Measurements from ENCODE around the gene FCER2.

The FCER2 gene

DNA sequence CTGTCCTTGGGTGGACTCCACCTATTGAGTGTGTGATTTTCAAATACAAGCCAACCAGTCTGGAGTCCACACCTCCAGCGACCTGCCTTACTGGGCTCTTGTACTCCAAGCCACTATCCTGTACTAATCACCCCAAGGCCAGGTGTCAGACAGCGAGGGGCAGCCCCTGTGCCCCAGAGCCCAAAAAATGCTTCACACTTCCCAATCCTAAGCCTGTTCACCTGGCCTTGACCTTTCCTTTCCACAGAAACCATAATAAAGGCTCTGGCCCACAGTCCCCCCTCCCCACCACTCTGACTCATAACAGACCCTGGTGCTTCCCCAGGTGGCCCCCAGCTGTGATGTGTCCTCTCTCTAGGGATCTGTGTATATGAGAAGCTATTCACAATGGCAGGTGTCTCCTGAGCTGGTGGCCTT lies 41.5 kb upstream of the FCER2 start:
- H3K27ac ChIP-seq (ENCODE audit: low read depth, low read length): no peak overlapping the region
- H3K27me3 ChIP-seq (ENCODE audit: control insufficient read depth in 5 of 5, insufficient read depth in 4 of 5, low read length in 5 of 5): peaks cover 0 to 10% (median 5%) of the 10 kb centered on the region in 5 donors
- no peak overlapping the region for H3K4me3 ChIP-seq (ENCODE audit: low read depth in 1 of 5, low read length in 5 of 5)
- peaks cover 0 to 3% (median 1%) of the 10 kb centered on the region in 5 donors for H3K4me1 ChIP-seq (ENCODE audit: control insufficient read depth in 5 of 5, insufficient read depth in 5 of 5, low read length in 5 of 5)
- H3K36me3 ChIP-seq (ENCODE audit: control insufficient read depth in 5 of 5, insufficient read depth in 5 of 5, low read length in 5 of 5): no peaks in the 10 kb centered on the region
- no peak overlapping the region for H3K9ac ChIP-seq (ENCODE audit: low read length in 5 of 5)
- peaks cover 0 to 4% (median 0%) of the 10 kb centered on the region in 5 donors for H3K9me3 ChIP-seq (ENCODE audit: control insufficient read depth in 5 of 5, low read length in 5 of 5)

GRCh38 chr19:7742991-7743390 lies 41.1 kb upstream of the FCER2 start:
- no peak overlapping the region for H3K4me3 ChIP-seq (ENCODE audit: low read depth in 1 of 5, low read length in 5 of 5)
- H3K36me3 ChIP-seq (ENCODE audit: control insufficient read depth in 5 of 5, insufficient read depth in 5 of 5, low read length in 5 of 5): no peaks in the 10 kb centered on the region
- H3K27me3 ChIP-seq (ENCODE audit: control insufficient read depth in 5 of 5, insufficient read depth in 4 of 5, low read length in 5 of 5): peaks cover 0 to 10% (median 5%) of the 10 kb centered on the region in 5 donors
- no peak overlapping the region for H3K27ac ChIP-seq (ENCODE audit: low read depth, low read length)
- H3K9me3 ChIP-seq (ENCODE audit: control insufficient read depth in 5 of 5, low read length in 5 of 5): peaks cover 0 to under 1% (median 0%) of the 10 kb centered on the region in 5 donors
- H3K9ac ChIP-seq (ENCODE audit: low read length in 5 of 5): no peak overlapping the region
- peaks cover 0 to 3% (median 1%) of the 10 kb centered on the region in 5 donors for H3K4me1 ChIP-seq (ENCODE audit: control insufficient read depth in 5 of 5, insufficient read depth in 5 of 5, low read length in 5 of 5)

DNA sequence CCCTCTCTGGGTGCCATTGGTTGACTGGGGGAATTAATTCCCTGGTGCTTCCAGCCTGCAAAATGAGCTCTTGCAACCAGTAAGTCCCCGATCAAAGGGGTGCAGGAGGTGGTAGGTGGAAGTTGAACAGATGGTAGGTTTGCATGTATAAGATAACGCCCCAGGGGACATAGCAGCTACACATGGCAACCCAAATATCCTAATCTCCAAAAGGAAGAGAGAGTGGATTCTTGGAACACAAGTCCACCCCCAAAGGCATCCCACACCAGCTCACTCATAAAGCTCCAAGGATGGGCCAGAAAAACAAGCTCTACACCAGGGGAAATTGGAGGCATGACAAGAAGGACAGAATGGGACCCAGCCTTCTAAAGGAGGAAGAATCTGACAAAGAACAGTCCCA lies 40.6 kb upstream of the FCER2 start:
- Histone ChIP-seq H3K27me3 (ENCODE audit: control insufficient read depth in 5 of 5, insufficient read depth in 4 of 5, low read length in 5 of 5) (peaks cover 0 to 10% (median 4%) of the 10 kb centered on the region in 5 donors), H3K9me3 (ENCODE audit: control insufficient read depth in 5 of 5, low read length in 5 of 5) (no peaks in the 10 kb centered on the region), H3K27ac (ENCODE audit: low read depth, low read length) (no peak overlapping the region), H3K4me3 (ENCODE audit: low read depth in 1 of 5, low read length in 5 of 5) (no peak overlapping the region), H3K9ac (ENCODE audit: low read length in 5 of 5) (no peak overlapping the region), H3K36me3 (ENCODE audit: control insufficient read depth in 5 of 5, insufficient read depth in 5 of 5, low read length in 5 of 5) (no peaks in the 10 kb centered on the region), H3K4me1 (ENCODE audit: control insufficient read depth in 5 of 5, insufficient read depth in 5 of 5, low read length in 5 of 5) (peaks cover 0 to 3% (median 1%) of the 10 kb centered on the region in 5 donors)

DNA sequence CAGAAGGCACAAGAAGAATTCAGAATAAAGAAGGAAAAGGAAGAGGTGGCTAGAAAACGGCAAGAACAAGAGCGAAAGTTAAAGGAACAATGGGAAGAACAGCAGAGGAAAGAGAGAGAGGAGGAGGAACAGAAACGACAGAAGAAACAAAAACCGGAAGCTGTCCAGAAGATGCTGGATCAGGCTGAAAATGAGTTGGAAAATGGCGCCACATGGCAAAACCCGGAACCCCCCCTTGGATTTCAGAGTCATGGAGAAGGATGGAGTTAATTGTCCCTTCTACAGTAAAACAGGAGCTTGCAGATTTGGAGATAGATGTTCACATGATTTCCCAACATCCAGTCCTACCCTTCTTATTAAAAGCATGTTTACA lies 38.7 kb upstream of the FCER2 start:
- no peak overlapping the region for H3K9ac ChIP-seq (ENCODE audit: low read length in 5 of 5)
- H3K36me3 ChIP-seq (ENCODE audit: control insufficient read depth in 5 of 5, insufficient read depth in 5 of 5, low read length in 5 of 5): no peaks in the 10 kb centered on the region
- H3K27me3 ChIP-seq (ENCODE audit: control insufficient read depth in 5 of 5, insufficient read depth in 4 of 5, low read length in 5 of 5): peaks cover 0 to 5% (median 3%) of the 10 kb centered on the region in 5 donors
- peaks cover 0 to 3% (median 0%) of the 10 kb centered on the region in 5 donors for H3K4me1 ChIP-seq (ENCODE audit: control insufficient read depth in 5 of 5, insufficient read depth in 5 of 5, low read length in 5 of 5)
- H3K27ac ChIP-seq (ENCODE audit: low read depth, low read length): no peak overlapping the region
- no peaks in the 10 kb centered on the region for H3K9me3 ChIP-seq (ENCODE audit: control insufficient read depth in 5 of 5, low read length in 5 of 5)
- no peak overlapping the region for H3K4me3 ChIP-seq (ENCODE audit: low read depth in 1 of 5, low read length in 5 of 5)

DNA sequence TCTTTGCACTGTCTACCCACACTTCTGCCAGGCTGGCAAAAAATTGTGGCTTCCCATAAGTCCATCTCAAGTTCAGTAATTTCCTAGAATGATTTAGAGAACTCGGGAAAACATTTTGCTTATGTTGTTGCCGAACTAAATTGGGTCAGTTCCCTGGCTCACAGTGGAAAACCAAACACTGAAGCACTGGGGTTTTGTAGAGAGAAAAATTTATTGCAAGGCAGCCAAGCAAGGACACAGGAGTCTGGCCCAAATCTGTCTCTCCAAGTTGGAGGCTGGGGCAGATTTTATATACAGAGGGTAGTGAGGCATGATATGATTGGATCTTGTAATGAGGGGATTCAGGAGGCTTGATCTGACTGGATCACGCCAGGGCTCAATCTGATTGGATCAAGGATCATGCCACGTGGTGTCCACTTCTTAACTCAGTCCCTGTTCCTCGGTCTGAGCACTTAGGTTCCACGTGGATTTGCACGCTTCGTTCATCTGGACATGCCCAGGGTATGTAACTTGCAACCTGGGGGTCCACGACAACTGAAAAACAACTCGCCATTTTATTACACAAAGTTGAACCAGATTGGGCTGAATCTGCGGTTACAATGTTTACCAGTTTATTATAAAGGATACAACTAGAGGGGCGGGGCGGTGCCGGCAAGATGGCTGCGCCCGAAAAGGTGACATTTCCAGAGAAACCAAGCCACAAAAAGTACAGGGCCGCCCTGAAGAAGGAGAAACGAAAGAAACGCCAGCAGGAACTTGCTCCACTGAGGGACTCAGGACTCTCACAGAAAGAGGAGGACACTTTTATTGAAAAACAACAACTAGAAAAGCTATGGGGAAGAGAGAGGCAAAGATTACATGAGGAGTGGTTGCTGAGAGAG lies 38.1 kb upstream of the FCER2 start:
- H3K4me1 ChIP-seq (ENCODE audit: control insufficient read depth in 5 of 5, insufficient read depth in 5 of 5, low read length in 5 of 5): peaks cover 0 to 3% (median 0%) of the 10 kb centered on the region in 5 donors
- no peaks in the 10 kb centered on the region for H3K36me3 ChIP-seq (ENCODE audit: control insufficient read depth in 5 of 5, insufficient read depth in 5 of 5, low read length in 5 of 5)
- H3K27ac ChIP-seq (ENCODE audit: low read depth, low read length): no peak overlapping the region
- peaks cover 0 to 5% (median 3%) of the 10 kb centered on the region in 5 donors for H3K27me3 ChIP-seq (ENCODE audit: control insufficient read depth in 5 of 5, insufficient read depth in 4 of 5, low read length in 5 of 5)
- no peak overlapping the region for H3K4me3 ChIP-seq (ENCODE audit: low read depth in 1 of 5, low read length in 5 of 5)
- H3K9me3 ChIP-seq (ENCODE audit: control insufficient read depth in 5 of 5, low read length in 5 of 5): no peaks in the 10 kb centered on the region
- no peak overlapping the region for H3K9ac ChIP-seq (ENCODE audit: low read length in 5 of 5)

GRCh38 chr19:7739211-7739755 lies 37.4 kb upstream of the FCER2 start:
- Histone ChIP-seq H3K4me3 (ENCODE audit: low read depth in 1 of 5, low read length in 5 of 5) (no peak overlapping the region), H3K27me3 (ENCODE audit: control insufficient read depth in 5 of 5, insufficient read depth in 4 of 5, low read length in 5 of 5) (peaks cover 0 to 4% (median 3%) of the 10 kb centered on the region in 5 donors), H3K9ac (ENCODE audit: low read length in 5 of 5) (no peak overlapping the region), H3K36me3 (ENCODE audit: control insufficient read depth in 5 of 5, insufficient read depth in 5 of 5, low read length in 5 of 5) (no peaks in the 10 kb centered on the region), H3K9me3 (ENCODE audit: control insufficient read depth in 5 of 5, low read length in 5 of 5) (no peaks in the 10 kb centered on the region), H3K4me1 (ENCODE audit: control insufficient read depth in 5 of 5, insufficient read depth in 5 of 5, low read length in 5 of 5) (peaks cover 0 to 7% (median 0%) of the 10 kb centered on the region in 5 donors), H3K27ac (ENCODE audit: low read depth, low read length) (no peak overlapping the region)

- Histone ChIP-seq H3K9me3 (ENCODE audit: control insufficient read depth in 5 of 5, low read length in 5 of 5) (no peaks in the 10 kb centered on the region), H3K27ac (ENCODE audit: low read depth, low read length) (no peak overlapping the region), H3K36me3 (ENCODE audit: control insufficient read depth in 5 of 5, insufficient read depth in 5 of 5, low read length in 5 of 5) (no peaks in the 10 kb centered on the region), H3K9ac (ENCODE audit: low read length in 5 of 5) (no peak overlapping the region), H3K4me3 (ENCODE audit: low read depth in 1 of 5, low read length in 5 of 5) (no peak overlapping the region), H3K4me1 (ENCODE audit: control insufficient read depth in 5 of 5, insufficient read depth in 5 of 5, low read length in 5 of 5) (peaks cover 0 to 7% (median 0%) of the 10 kb centered on the region in 5 donors), H3K27me3 (ENCODE audit: control insufficient read depth in 5 of 5, insufficient read depth in 4 of 5, low read length in 5 of 5) (peaks cover 0 to 2% (median 0%) of the 10 kb centered on the region in 5 donors)
These were observed 36.1 kb upstream of the FCER2 start for GRCh38 chr19:7738023-7738422.

DNA sequence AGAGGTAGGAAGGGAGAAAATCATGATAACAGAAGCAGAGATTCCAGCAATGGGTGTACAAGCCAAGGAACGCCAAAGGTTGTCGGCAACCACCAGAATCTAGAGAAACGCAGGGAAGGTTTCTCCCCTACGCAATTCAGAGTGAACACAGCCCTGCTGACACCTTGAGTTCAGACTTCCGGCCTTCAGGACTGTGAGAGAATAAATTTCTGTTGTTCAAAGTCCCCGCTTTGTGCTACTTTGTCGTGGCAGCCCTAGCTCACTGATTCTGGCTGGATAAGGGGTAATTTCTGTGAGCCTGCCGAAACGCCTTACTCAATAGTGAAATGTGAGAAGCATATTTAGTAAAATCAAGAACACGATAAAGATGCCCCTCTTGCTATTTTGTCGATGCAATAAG lies 35.3 kb upstream of the FCER2 start:
- peaks cover 0 to 7% (median 0%) of the 10 kb centered on the region in 5 donors for H3K4me1 ChIP-seq (ENCODE audit: control insufficient read depth in 5 of 5, insufficient read depth in 5 of 5, low read length in 5 of 5)
- H3K27me3 ChIP-seq (ENCODE audit: control insufficient read depth in 5 of 5, insufficient read depth in 4 of 5, low read length in 5 of 5): peaks cover 0 to 5% (median 1%) of the 10 kb centered on the region in 5 donors
- no peaks in the 10 kb centered on the region for H3K9me3 ChIP-seq (ENCODE audit: control insufficient read depth in 5 of 5, low read length in 5 of 5)
- no peaks in the 10 kb centered on the region for H3K36me3 ChIP-seq (ENCODE audit: control insufficient read depth in 5 of 5, insufficient read depth in 5 of 5, low read length in 5 of 5)
- no peak overlapping the region for H3K27ac ChIP-seq (ENCODE audit: low read depth, low read length)
- no peak overlapping the region for H3K4me3 ChIP-seq (ENCODE audit: low read depth in 1 of 5, low read length in 5 of 5)
- H3K9ac ChIP-seq (ENCODE audit: low read length in 5 of 5): no peak overlapping the region

GRCh38 chr19:7736148-7736547 lies 34.2 kb upstream of the FCER2 start:
- no peaks in the 10 kb centered on the region for H3K9me3 ChIP-seq (ENCODE audit: control insufficient read depth in 5 of 5, low read length in 5 of 5)
- no peak overlapping the region for H3K4me3 ChIP-seq (ENCODE audit: low read depth in 1 of 5, low read length in 5 of 5)
- no peak overlapping the region for H3K27ac ChIP-seq (ENCODE audit: low read depth, low read length)
- peaks cover 0 to 15% (median 0%) of the 10 kb centered on the region in 5 donors for H3K4me1 ChIP-seq (ENCODE audit: control insufficient read depth in 5 of 5, insufficient read depth in 5 of 5, low read length in 5 of 5)
- H3K36me3 ChIP-seq (ENCODE audit: control insufficient read depth in 5 of 5, insufficient read depth in 5 of 5, low read length in 5 of 5): no peaks in the 10 kb centered on the region
- H3K27me3 ChIP-seq (ENCODE audit: control insufficient read depth in 5 of 5, insufficient read depth in 4 of 5, low read length in 5 of 5): peaks cover 7 to 13% (median 12%) of the 10 kb centered on the region in 5 donors
- H3K9ac ChIP-seq (ENCODE audit: low read length in 5 of 5): no peak overlapping the region
